ENCODE data around the gene BBS7.

The BBS7 gene

DNA sequence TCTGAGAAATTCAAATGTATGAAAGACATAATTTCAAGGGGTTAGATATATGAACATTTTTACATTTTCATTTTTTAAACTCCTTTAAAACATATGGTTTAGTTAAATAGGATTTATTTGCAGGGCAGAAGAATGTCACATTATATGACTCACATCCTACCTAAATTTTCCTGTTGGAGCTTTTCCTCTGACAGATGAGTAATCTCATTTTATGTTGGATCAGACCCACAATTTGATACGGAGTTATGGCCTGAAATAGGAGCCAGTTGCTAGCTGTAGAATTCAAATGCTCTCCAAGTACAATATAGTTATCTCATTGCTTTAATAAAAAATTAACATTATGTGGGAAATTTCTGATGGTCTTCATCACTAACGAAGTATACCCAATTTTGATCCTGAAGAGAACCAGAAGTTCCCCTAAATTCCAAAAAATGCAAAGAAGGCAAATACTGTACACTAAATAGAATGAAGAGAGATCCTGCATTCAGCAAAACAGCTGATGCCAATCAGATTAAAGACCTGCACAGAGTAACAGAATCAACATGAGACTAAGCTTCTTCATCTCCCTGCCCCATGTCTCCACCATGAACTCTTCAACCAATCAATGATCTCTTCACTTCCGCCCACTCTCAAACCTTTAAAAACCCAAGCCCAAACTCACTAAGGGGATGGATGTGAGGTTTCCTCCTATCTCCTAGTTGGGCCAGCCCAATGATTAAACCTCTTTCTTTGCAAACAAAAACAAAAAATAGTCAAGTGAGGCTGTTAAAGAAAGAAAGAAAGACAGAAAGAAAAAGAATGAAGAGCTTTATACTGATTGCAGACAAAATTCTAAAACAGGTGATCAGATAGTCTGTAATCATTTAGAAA lies 80.1 kb downstream of the BBS7 start:
- DNase-seq, result no peak

- DNase-seq, result no peak
Observed at GRCh38 chr4:121789455-121789854, 80.8 kb downstream of the BBS7 start.

GRCh38 chr4:121788896-121789295 lies 81.4 kb downstream of the BBS7 start:
- DNase-seq, result no peak

GRCh38 chr4:121786221-121786620 lies 84.1 kb downstream of the BBS7 start:
- no peak for DNase-seq

GRCh38 chr4:121785479-121785878 lies 84.8 kb downstream of the BBS7 start:
- DNase-seq, result no peak

DNA sequence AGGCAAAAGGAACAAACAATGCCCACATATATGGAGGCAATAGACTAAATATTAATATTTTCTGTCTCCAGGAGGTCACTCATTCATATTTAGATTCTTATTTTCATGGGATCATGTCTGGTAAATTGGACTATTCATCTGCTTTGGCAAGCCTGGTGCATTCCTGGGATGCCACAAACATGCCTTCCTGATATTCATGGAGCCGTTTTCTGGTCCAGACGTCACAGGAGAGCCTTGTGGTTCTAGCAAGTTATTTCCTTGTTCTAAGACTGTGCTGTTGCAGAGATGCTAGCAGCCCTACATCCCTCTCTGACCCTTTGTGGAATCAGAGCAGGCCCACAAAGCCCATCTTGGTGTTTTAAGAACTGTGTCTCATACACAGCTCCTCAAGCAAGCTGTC lies 85.3 kb downstream of the BBS7 start:
- DNase-seq, result no peak

GRCh38 chr4:121784401-121784800 lies 85.9 kb downstream of the BBS7 start:
- no peak for DNase-seq

GRCh38 chr4:121783210-121783609 lies 87.1 kb downstream of the BBS7 start:
- no peak for DNase-seq

DNA sequence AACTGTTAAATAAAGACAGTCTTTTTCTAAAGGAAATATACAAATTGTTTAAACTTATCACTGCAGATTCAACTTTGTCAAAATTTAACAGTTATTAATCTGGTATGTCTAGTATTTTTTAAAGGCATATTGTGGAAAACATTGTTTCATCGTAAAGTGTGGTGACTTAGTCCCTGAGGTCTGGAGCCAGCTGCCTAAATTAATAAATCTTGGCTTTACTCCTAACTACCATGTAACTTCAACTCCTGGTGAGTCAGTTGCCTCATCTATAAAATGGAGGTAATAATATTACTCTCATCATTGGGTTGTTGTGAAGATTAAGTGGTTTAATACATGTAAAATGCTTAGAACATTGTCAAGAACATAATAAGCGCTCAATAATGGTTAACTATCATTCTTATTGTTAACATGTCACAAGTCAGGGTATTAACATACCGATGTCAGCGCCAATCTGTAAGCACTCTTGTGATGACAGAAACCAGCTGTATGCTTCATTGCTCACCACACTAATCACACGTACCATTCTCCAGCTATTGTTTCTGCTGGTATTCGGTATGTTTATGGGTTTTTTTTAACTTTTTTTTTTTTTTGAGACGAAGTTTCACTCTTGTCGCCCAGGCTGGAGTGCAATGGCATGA lies 91.2 kb downstream of the BBS7 start:
- no peak for DNase-seq

DNA sequence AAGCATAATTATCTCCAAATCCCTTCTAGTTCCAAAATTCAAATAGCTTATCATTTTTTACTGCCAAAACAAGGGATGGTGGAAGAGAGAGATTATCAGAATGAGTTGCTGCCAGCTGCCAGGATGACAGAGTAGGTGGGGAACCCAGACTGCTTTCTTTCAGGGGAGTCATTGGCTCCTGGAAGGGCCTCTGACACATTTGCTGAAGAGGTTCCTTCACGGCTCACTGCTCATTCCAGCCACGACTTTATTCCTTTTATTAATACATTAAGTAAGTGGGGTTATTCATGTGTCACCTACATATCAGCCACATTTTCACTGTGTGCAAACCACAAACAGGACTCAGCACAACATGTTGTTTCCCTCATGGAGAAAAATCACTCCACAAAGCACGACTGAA lies 92.6 kb downstream of the BBS7 start:
- no peak for DNase-seq

DNA sequence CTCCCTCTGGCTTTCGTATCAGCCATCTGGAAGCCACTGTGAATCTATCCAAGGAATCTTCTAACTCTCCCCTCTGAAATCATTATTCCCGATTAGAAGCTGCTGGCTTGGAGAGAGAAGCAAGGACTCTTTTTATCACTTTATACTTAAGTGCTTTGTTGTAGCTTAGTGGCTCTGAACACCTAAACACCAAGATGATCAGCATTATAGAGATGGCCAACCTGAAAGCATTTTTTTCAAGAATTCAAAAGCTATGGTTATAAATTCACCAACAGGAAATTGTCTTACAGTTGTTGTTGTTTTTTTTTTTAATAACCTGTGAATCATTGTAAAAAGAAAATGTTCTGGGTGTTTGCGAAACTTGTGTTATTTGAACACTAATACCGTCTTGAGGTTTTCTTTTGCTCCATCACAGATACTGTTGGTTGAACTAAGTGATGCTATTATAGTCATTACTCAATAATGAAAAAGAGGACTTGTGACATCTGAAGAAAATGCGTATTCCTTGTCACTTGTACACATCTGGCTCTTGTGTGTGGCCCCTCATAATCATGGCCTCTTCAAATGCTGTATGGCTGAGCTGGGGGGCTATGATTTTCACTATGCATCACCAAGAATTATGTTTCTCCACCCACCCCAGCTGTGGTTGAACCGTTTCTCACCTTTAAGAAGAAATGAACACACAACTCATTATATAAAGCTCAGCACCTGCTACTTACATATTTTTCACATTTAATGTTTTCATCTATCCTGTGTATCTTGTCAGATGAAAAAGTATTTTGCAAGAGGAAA lies 93.5 kb downstream of the BBS7 start:
- no peak for DNase-seq

All from NCI-H2081 (cell line).